ENCODE measurements around the gene NSMF.

- TF ChIP-seq POLR2A (IDR thresholded peaks at IDR 0.05) = no peak
- TF ChIP-seq CTCF (IDR thresholded peaks at IDR 0.05) = no peak
- TF ChIP-seq POLR2AphosphoS5 (IDR thresholded peaks at IDR 0.05; ENCODE audit: insufficient read depth in 1 of 2, low read depth in 1 of 2) = no peak
Observed at GRCh38 chr9:137491735-137492432, 32.8 kb upstream of the NSMF start.
